Stimulated activated CD4-positive, alpha-beta T cell treated with anti-CD3 and anti-CD28 coated beads, Interleukin-4, amount 100 ng/mL, for 4 hours (primary cell): ENCODE results near the gene VSTM4.

Experiments
- DNase-seq, 2 experiments: peaks; one replicate each; pipeline ENCODE4 v3.0.0-alpha.2; 2020

VSTM4 gene, protein sequence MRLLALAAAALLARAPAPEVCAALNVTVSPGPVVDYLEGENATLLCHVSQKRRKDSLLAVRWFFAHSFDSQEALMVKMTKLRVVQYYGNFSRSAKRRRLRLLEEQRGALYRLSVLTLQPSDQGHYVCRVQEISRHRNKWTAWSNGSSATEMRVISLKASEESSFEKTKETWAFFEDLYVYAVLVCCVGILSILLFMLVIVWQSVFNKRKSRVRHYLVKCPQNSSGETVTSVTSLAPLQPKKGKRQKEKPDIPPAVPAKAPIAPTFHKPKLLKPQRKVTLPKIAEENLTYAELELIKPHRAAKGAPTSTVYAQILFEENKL

GRCh38 chr10:49115015-49115795, at the start of gene VSTM4:
Gene VSTM4, minus strand, starts transcription at chr10:49115522. Its CDS starts 37 bp downstream, at chr10:49115485.
- DNase-seq = no peak

GRCh38 chr10:49164559-49165188, 49.4 kb upstream of the VSTM4 start:
- DNase-seq = no peak

DNA sequence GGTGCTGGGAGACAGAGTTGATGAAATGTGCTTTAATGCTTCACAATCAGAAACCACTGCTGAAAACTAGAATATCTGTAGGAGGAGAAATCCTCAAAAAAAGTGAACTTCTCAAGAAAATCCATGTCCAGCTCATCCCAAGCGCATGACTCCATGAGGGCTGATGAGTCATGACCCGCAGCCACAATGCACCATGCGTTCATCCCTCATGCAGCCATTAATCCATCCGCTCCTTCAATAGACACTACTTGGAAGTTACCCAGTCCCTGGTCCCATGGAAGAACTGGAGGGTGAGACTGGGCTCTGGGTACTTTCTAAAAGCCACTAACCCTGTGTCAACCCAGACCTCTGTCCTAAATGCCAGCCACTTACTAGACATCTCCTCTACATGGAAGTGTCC, 48.4 kb upstream of the VSTM4 start:
- no peak for DNase-seq

DNA sequence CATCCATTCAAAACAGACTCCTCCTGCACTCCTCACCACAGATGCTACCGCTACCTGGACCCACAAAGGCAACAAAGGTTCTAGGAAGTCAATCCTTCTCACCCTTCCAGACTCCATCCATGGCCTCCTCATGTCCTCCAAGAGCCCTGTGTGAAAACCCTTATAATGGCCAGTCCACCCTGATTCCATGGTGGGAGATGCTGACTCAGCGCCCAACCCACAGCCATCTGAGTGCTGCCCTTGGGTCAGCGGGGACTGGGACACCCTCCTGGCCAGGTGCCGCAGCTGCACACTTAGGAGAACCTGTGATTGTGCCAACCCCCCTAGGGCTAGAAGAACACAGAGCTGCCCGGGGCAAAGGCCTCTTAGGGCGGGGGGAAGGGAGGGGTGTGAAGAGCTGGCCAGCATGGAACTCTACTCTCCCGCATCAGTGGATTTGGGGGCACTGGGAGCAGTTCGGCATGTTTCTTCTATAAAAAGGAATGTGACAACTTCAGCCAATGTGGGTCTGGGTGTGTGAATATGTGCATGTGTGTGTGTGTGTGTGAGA, 47.5 kb upstream of the VSTM4 start:
- DNase-seq = no peak

GRCh38 chr10:49162063-49162462, 46.7 kb upstream of the VSTM4 start:
- DNase-seq = no peak

- no peak for DNase-seq
Measured at GRCh38 chr10:49161411-49161997, 46.2 kb upstream of the VSTM4 start.

DNA sequence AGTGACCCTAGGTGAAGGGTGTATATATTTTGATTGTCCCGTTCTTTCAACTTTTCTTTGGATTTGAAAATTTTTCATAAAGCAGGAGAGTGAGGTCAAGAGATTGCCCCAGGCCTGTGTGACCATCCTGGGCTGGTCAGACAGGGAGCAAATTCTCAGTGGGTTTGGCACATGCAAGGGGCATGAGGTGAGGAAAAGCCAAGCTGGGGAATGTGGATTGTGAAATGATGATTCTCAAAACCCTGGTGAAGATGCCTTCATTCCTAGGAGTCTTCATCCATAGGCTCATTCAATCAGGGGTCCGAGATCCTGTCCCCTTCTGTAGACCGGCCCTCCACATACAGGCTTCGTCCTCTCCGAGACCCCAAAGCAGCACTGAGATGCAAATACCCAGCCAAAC, 45.5 kb upstream of the VSTM4 start:
- DNase-seq = no peak

GRCh38 chr10:49160110-49160509, 44.8 kb upstream of the VSTM4 start:
- no peak for DNase-seq

DNA sequence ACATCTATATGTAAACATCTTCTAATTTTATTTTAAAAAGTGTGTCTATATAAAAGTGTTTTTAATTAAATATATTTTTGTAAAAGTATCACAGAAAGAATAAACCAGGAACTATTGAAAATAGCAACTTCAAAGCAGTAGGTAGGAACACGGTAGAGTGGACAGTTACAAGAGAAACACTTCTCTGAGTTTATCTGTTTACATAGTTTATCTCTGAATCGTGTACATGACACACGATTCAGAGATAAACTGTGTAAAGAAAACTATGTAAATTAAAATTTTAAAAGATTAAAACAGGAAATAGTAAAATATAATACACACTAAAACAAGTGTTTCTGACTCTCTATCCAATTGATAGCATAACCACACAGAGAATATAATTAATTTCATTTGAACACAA, 43.6 kb upstream of the VSTM4 start:
- no peak for DNase-seq

- no peak for DNase-seq
Measured at GRCh38 chr10:49158404-49158803, 43.1 kb upstream of the VSTM4 start.

DNA sequence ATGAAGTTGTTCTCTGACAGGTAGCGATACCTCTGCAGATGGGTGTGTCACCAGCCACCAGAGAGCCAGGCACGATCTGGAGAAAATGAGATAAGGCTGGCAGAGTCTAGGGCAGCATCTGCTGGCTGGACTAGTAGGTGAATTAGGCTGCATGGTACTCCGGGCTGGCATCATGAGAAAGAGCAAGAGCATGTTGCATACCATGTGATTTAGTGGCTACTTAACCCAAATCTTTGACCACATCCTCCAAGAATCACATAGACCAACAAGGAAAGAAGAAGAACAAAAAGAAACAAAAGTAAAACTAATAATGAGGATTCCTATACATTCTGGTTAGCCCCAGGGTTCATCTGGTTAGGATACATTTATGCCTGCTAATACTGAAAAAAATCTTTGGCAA, 41.9 kb upstream of the VSTM4 start:
- no peak for DNase-seq

DNA sequence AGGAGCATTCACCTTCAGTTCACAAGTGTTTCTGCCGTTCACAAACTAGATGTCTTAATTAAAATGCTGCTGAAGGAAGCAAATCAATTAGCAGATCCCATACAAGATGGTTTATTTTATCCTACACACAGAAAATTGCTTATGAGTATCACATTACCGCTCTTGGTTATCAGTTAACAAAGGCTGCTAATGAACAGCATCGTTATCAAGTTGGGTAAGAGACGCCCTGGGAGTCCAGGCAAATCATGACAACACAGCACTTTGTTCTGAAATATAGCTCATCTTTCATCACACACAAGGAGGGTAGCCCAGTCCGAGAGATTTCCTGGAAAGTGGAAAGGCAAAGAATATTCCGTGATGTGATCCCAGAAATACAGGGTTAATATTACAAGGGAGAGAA, 39.3 kb upstream of the VSTM4 start:
- DNase-seq = no peak

GRCh38 chr10:49153971-49154370, 38.6 kb upstream of the VSTM4 start:
- no peak for DNase-seq

DNA sequence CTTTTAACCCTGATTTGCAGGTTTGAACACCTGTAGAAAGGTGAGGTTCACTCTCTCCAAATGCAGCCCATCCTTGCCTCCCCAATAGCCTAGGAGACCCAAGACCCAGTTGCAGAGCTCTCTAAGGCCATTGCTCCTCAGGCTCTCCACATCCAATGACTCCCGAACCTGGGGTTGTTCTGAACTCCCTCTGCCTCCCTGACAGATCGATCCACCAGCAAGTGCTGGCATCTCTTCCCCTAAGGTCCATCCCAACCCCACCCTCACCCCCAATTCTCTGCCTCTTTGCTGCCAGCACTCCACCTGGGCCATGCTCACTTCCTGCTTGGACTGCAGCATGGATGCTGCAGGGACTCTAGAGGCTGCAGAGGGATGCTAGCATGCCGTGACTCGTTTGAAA, 37.8 kb upstream of the VSTM4 start:
- DNase-seq = no peak

- no peak for DNase-seq
Measured at GRCh38 chr10:49152663-49153062, 37.3 kb upstream of the VSTM4 start.

DNA sequence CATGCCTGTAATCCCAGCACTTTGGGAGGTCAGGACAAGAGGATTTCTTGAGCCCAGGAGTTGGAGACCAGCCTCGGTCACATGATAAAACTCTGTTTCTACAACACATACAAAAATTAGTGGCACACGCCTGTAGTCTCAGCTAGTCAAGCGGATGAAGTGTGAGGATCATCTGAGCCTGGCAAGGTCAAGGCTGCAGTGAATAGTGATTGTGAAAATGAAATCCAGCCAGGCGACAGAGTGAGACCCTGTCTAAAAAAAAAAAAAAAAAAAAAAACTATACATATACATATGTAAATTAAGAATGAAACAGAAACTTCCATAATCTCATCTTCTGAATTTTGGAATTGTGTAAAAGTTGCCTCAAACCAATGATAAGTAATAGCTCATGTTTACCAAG, 36.7 kb upstream of the VSTM4 start:
- no peak for DNase-seq

GRCh38 chr10:49151481-49151880, 36.2 kb upstream of the VSTM4 start:
- no peak for DNase-seq

DNA sequence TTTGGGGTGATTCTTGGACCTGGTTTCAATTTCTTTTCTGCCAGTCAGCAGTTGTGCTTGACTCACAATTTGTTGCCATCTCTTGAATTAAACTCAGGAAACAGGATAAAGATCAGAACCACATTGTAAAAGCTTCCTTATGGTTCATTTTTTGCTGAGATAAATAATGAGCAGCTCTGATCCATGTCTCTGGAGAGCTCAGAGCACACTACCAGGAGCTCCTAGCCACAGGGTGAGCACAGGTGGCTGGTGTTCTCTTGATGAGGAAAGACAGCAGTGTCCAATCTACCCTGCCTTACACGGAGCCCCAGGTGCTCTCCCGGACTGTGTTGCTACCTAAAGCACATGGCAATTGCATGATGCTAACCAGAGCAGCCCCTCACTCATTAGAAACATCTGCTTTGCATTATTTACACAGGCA, 35.7 kb upstream of the VSTM4 start:
- no peak for DNase-seq

DNA sequence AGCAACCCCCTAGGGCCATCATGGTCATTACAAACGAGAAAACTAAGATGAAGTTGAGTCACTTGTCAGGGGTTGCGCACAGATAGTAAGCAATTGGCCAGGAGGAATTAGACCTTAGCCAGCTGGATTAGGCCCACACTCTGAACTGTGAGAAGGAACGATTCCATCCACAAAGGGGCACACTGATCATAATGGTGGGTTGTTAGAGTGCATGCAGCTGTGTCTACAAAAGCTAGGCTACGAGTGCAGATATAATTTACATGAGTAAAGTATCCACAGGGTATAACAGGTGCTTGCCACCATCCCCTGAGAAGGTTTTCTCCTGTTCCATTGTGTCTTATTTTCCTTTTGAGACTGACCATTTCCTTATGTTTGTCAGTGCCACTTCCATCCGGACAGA, 35.1 kb upstream of the VSTM4 start:
- DNase-seq = no peak

- no peak for DNase-seq
Measured at GRCh38 chr10:49149881-49150280, 34.6 kb upstream of the VSTM4 start.

DNA sequence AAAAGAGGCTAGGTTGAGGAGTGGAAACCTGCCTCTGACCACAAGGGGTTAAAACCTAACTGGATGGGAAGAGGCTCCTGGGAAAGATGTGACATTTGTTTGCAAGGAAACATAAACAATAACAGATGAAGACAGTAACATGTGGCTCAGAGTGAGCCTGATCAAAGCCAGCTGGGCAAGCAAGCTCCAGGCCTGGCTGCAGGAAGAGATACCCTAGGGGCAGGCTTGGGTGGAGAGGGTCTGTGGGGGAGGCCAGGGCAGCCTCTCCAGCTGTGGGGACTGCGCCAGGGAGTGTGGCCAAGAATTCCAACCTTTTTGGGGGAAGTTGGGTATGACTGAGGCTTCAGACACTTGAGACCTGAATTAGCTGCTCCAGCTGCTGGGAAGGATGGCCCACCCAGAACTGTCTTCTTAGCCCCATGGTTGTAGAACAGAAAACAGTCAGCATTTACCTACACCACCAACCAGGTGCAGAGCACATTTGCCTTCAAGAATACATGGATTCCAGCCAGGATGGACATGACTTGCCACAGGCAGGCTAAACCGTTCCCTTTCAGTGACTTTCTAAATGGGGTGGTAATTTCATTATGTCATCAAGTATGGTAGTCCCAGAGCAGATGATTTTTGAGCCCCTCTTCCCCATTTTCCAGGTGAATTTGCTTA, 28.9 kb upstream of the VSTM4 start:
- no peak for DNase-seq

DNA sequence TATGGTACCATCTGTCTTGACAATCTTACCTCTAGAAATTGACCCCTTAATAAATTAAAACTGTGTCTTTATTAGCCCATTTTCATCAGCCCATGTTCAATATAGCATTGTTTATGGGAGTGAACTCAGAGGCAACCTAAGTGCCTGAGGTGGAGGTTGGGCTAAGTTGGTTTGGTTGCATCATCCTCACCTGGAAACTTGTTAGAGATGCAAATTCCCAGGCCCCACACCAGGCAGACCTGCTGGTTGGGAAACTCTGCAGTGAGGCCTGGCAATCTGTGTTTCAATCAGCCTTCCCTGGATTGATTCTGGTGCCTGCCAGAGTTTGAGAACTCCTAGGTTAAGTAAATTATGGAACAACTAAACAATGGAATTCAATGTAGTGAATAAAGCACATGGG, 27.9 kb upstream of the VSTM4 start:
- no peak for DNase-seq
